T-helper 17 cell (primary cell): ENCODE measurements around the gene PRKCE. TPM values are rescaled to one million over a fixed set of nuclear protein-coding genes. Genes with fewer than 3 reads are reported as not detected.

Experiments used
- ATAC-seq: fragments of 150-1000 bp; cut with Tn5 transposase; 2 replicates; pipeline ENCODE4 v1.10.0; 2021; ENCODE audit warnings: mild to moderate bottlenecking, moderate library complexity
- DNase-seq, 3 donors: peaks; one replicate each; pipeline versions ENCODE4 v3.0.0 to v3.0.0-alpha.2; 2020 to 2021
- H3K9me3 ChIP-seq: one replicate; pipeline ENCODE4 v1.7.0; 2013; ENCODE audit warnings: low read length, mild to moderate bottlenecking; ENCODE audit not compliant: control insufficient read depth, poor library complexity, severe bottlenecking
- H3K27ac Mint-ChIP-seq: one replicate; pipeline ENCODE4 v1.8.0; 2022; ENCODE audit warnings: mild to moderate bottlenecking, moderate library complexity, mixed read lengths
- H3K27me3 Mint-ChIP-seq: one replicate; pipeline ENCODE4 v1.8.0; 2022; ENCODE audit warnings: mixed read lengths
- H3K36me3 Mint-ChIP-seq: one replicate; pipeline ENCODE4 v1.8.0; 2022; ENCODE audit warnings: low read depth, mixed read lengths
- H3K4me1 Mint-ChIP-seq: one replicate; pipeline ENCODE4 v1.8.0; 2022; ENCODE audit warnings: mild to moderate bottlenecking, mixed read lengths
- H3K4me3 Mint-ChIP-seq: one replicate; pipeline ENCODE4 v1.8.0; 2022; ENCODE audit warnings: mild to moderate bottlenecking, moderate library complexity, mixed read lengths
- total RNA-seq, 4 donors: library from RNA in 2 of 4; stranded (reverse) in 2 of 4; gene quantifications; one replicate each; pipeline ENCODE4 v1.2.3 and lab custom pipeline; 2022 to 2026

Gene PRKCE
- total RNA-seq, 2 donors from 2014 or later: 17.6 to 23.7 TPM

GRCh38 chr2:45804987-45805755, 153.7 kb downstream of the PRKCE start:
- peaks cover 3% of the 10 kb centered on the region for H3K36me3 Mint-ChIP-seq
- peaks cover 11% of the 10 kb centered on the region for H3K4me1 Mint-ChIP-seq
- DNase-seq (no peak), ATAC-seq (no peak)
- no peaks in the 10 kb centered on the region for H3K9me3 ChIP-seq
- no peak overlapping the region for H3K4me3 Mint-ChIP-seq
- no peaks in the 10 kb centered on the region for H3K27me3 Mint-ChIP-seq
- no peak overlapping the region for H3K27ac Mint-ChIP-seq

- peaks cover 11% of the 10 kb centered on the region for H3K4me1 Mint-ChIP-seq
- no peaks in the 10 kb centered on the region for H3K9me3 ChIP-seq
- H3K4me3 Mint-ChIP-seq: no peak overlapping the region
- H3K27ac Mint-ChIP-seq: no peak overlapping the region
- ATAC-seq (no peak), DNase-seq (no peak)
- no peaks in the 10 kb centered on the region for H3K27me3 Mint-ChIP-seq
- H3K36me3 Mint-ChIP-seq: peaks cover 3% of the 10 kb centered on the region
Measured at GRCh38 chr2:45806563-45807358, 155.3 kb downstream of the PRKCE start.

- Mint-ChIP-seq H3K4me3 (no peak overlapping the region), H3K27ac (no peak overlapping the region), H3K36me3 (peaks cover 3% of the 10 kb centered on the region), H3K27me3 (no peaks in the 10 kb centered on the region), H3K4me1 (peaks cover 7% of the 10 kb centered on the region)
- ATAC-seq: no peak
- H3K9me3 ChIP-seq: no peaks in the 10 kb centered on the region
- no peak for DNase-seq
Measured at GRCh38 chr2:45808294-45808800, 156.9 kb downstream of the PRKCE start.

- Mint-ChIP-seq H3K27ac (no peak overlapping the region), H3K27me3 (no peaks in the 10 kb centered on the region), H3K4me3 (no peak overlapping the region), H3K36me3 (peaks cover 3% of the 10 kb centered on the region), H3K4me1 (peaks cover 7% of the 10 kb centered on the region)
- DNase-seq (no peak), ATAC-seq (no peak)
- no peaks in the 10 kb centered on the region for H3K9me3 ChIP-seq
Measured at GRCh38 chr2:45809205-45809604, 157.7 kb downstream of the PRKCE start.

- H3K4me1 Mint-ChIP-seq: peaks cover 3% of the 10 kb centered on the region
- no peak overlapping the region for H3K27ac Mint-ChIP-seq
- H3K4me3 Mint-ChIP-seq: no peak overlapping the region
- H3K36me3 Mint-ChIP-seq: peaks cover 3% of the 10 kb centered on the region
- H3K9me3 ChIP-seq: no peaks in the 10 kb centered on the region
- no peak for ATAC-seq
- no peaks in the 10 kb centered on the region for H3K27me3 Mint-ChIP-seq
- no peak for DNase-seq
Measured at GRCh38 chr2:45812011-45812500, 160.6 kb downstream of the PRKCE start.

- no peaks in the 10 kb centered on the region for H3K27me3 Mint-ChIP-seq
- H3K9me3 ChIP-seq: no peaks in the 10 kb centered on the region
Measured at GRCh38 chr2:45813003-45813941, 161.8 kb downstream of the PRKCE start.

GRCh38 chr2:45814488-45814887, 163.0 kb downstream of the PRKCE start:
- Mint-ChIP-seq H3K4me1 (peaks cover 3% of the 10 kb centered on the region), H3K36me3 (no peaks in the 10 kb centered on the region)
- no peak for ATAC-seq

More at GRCh38 chr2:45813003-45813941, 161.8 kb downstream of the PRKCE start:
- no peaks in the 10 kb centered on the region for H3K4me1 Mint-ChIP-seq
- ATAC-seq (no peak), DNase-seq (no peak)
- peak overlapping the region; percentile 60 for H3K27ac Mint-ChIP-seq
- H3K36me3 Mint-ChIP-seq: no peaks in the 10 kb centered on the region
- H3K4me3 Mint-ChIP-seq: no peak overlapping the region

GRCh38 chr2:45814951-45815621, 163.6 kb downstream of the PRKCE start:
- DNase-seq (no peak), ATAC-seq (no peak)
- Mint-ChIP-seq H3K27me3 (no peaks in the 10 kb centered on the region), H3K27ac (no peak overlapping the region), H3K4me3 (no peak overlapping the region), H3K4me1 (peaks cover 5% of the 10 kb centered on the region), H3K36me3 (no peaks in the 10 kb centered on the region)
- no peaks in the 10 kb centered on the region for H3K9me3 ChIP-seq

More at GRCh38 chr2:45814488-45814887, 163.0 kb downstream of the PRKCE start:
- no peak for DNase-seq
- no peaks in the 10 kb centered on the region for H3K27me3 Mint-ChIP-seq
- no peak overlapping the region for H3K4me3 Mint-ChIP-seq
- H3K27ac Mint-ChIP-seq: no peak overlapping the region
- no peaks in the 10 kb centered on the region for H3K9me3 ChIP-seq

- Mint-ChIP-seq H3K36me3 (no peaks in the 10 kb centered on the region), H3K4me3 (no peak overlapping the region), H3K4me1 (peaks cover 8% of the 10 kb centered on the region), H3K27ac (no peak overlapping the region), H3K27me3 (no peaks in the 10 kb centered on the region)
- no peak for ATAC-seq
- no peaks in the 10 kb centered on the region for H3K9me3 ChIP-seq
- DNase-seq: no peak
Measured at GRCh38 chr2:45816272-45816671, 164.8 kb downstream of the PRKCE start.

GRCh38 chr2:45818591-45818990, 167.1 kb downstream of the PRKCE start:
- H3K9me3 ChIP-seq: no peaks in the 10 kb centered on the region

GRCh38 chr2:45820048-45820447, 168.6 kb downstream of the PRKCE start:
- H3K9me3 ChIP-seq: no peaks in the 10 kb centered on the region
- Mint-ChIP-seq H3K4me1 (peaks cover 20% of the 10 kb centered on the region), H3K4me3 (no peak overlapping the region), H3K36me3 (peaks cover 3% of the 10 kb centered on the region), H3K27me3 (peaks cover 5% of the 10 kb centered on the region), H3K27ac (no peak overlapping the region)
- ATAC-seq (no peak), DNase-seq (no peak)

More at GRCh38 chr2:45818591-45818990, 167.1 kb downstream of the PRKCE start:
- H3K4me3 Mint-ChIP-seq: no peak overlapping the region
- peaks cover 3% of the 10 kb centered on the region for H3K36me3 Mint-ChIP-seq
- no peak for ATAC-seq
- H3K27me3 Mint-ChIP-seq: peaks cover 5% of the 10 kb centered on the region
- H3K27ac Mint-ChIP-seq: no peak overlapping the region
- peaks cover 17% of the 10 kb centered on the region for H3K4me1 Mint-ChIP-seq
- DNase-seq: no peak

GRCh38 chr2:45821558-45822271, 170.2 kb downstream of the PRKCE start:
- Mint-ChIP-seq H3K27ac (no peak overlapping the region), H3K4me3 (no peak overlapping the region)

More at GRCh38 chr2:45821558-45822271, 170.2 kb downstream of the PRKCE start:
- no peaks in the 10 kb centered on the region for H3K9me3 ChIP-seq
- ATAC-seq (no peak), DNase-seq (no peak)
- Mint-ChIP-seq H3K36me3 (peaks cover 3% of the 10 kb centered on the region), H3K4me1 (peaks cover 22% of the 10 kb centered on the region), H3K27me3 (peaks cover 5% of the 10 kb centered on the region)
